SU-DHL-6 (cell line): ENCODE results near the gene PPTC7.

Experiments used
- CTCF ChIP-seq: fragments of 200-600 bp; sonication (generic); IDR thresholded peaks from one replicate; pipeline ENCODE4 v1.5.1; 2017; ENCODE audit warnings: antibody characterized with exemption, mild to moderate bottlenecking, low read length, moderate library complexity; ENCODE audit not compliant: insufficient read depth, poor library complexity, severe bottlenecking
- EZH2phosphoT487 ChIP-seq: fragments of 200-600 bp; sonication (generic), shearing (Covaris generic); conservative IDR thresholded peaks from 2 replicates; pipeline ENCODE4 v1.6.1; 2018; ENCODE audit warnings: mild to moderate bottlenecking, antibody characterized with exemption, low read length, moderate library complexity, mixed read lengths

- TF ChIP-seq CTCF (no peak), EZH2phosphoT487 (no peak)
These were observed 36.0 kb downstream of the PPTC7 start for GRCh38 chr12:110547090-110547489.
